HEK293 (cell line): ENCODE results near the gene MYL9.

Experiments used
- CTCF ChIA-PET: fragments of 350-600 bp; formaldehyde crosslinking; extraction: SDS; loops from one replicate; lab custom pipeline; 2021; ENCODE audit warnings: antibody characterized with exemption; lab: Yijun Ruan, JAX
- POLR2A ChIA-PET: fragments of 300-600 bp; formaldehyde crosslinking; extraction: SDS; loops from one replicate; lab custom pipeline; 2020; ENCODE audit warnings: antibody characterized with exemption, inconsistent platforms; lab: Yijun Ruan, JAX
- H3K27ac ChIP-seq: fragments of 200-500 bp; sonication (Bioruptor generic); 2 replicates; pipeline ENCODE4 v1.5.1; 2014; ENCODE audit warnings: low read depth, low read length, control low read depth, inconsistent platforms; ENCODE audit errors: extremely low read depth
- H3K36me3 ChIP-seq, 2 experiments: fragments of 200-500 bp in 1 of 2; sonication (Bioruptor generic) in 1 of 2; 1 replicate in 1 of 2; 2 replicates in 1 of 2; pipeline ENCODE4 v1.5.1; 2014 to 2017; ENCODE audit warnings: inconsistent platforms in 2 of 2, low read length in 2 of 2; ENCODE audit not compliant: control insufficient read depth in 2 of 2, insufficient read depth in 1 of 2
- H3K4me1 ChIP-seq: fragments of 200-500 bp; sonication (Bioruptor generic); 2 replicates; pipeline ENCODE4 v1.5.1; 2014; ENCODE audit warnings: mild to moderate bottlenecking, low read length, inconsistent platforms; ENCODE audit not compliant: control insufficient read depth, insufficient read depth
- H3K4me3 ChIP-seq: 2 replicates; pipeline ENCODE4 v1.5.1; 2011; ENCODE audit warnings: low read depth, mild to moderate bottlenecking, control low read depth, low read length, moderate library complexity
- H3K9me3 ChIP-seq: fragments of 200-500 bp; sonication (Bioruptor generic); 2 replicates; pipeline ENCODE4 v1.5.1; 2014; ENCODE audit warnings: low read depth, low read length, inconsistent platforms; ENCODE audit not compliant: control insufficient read depth, insufficient read depth
- GFI1B ChIP-seq: fragments of 450-650 bp; formaldehyde crosslinking; IDR thresholded peaks from 2 replicates; pipeline ENCODE4 v1.5.1; 2016; ENCODE audit warnings: missing biosample characterization, missing genetic modification characterization
- GLIS1 ChIP-seq: fragments of 450-650 bp; formaldehyde crosslinking; IDR thresholded peaks from 2 replicates; pipeline ENCODE4 v1.5.1; 2016; ENCODE audit warnings: missing biosample characterization, missing genetic modification characterization
- GLIS2 ChIP-seq: fragments of 450-650 bp; formaldehyde crosslinking; IDR thresholded peaks from 2 replicates; pipeline ENCODE4 v1.5.1; 2016; ENCODE audit warnings: missing biosample characterization, missing genetic modification characterization
- SCRT2 ChIP-seq: fragments of 450-650 bp; formaldehyde crosslinking; IDR thresholded peaks from 2 replicates; pipeline ENCODE4 v1.5.1; 2016; ENCODE audit warnings: missing biosample characterization, missing genetic modification characterization
- SP2 ChIP-seq: fragments of 450-650 bp; formaldehyde crosslinking; IDR thresholded peaks from 2 replicates; pipeline ENCODE4 v1.5.1; 2016; ENCODE audit warnings: missing biosample characterization, missing genetic modification characterization
- ZBTB7A ChIP-seq: fragments of 450-650 bp; formaldehyde crosslinking; IDR thresholded peaks from 2 replicates; pipeline ENCODE4 v1.5.1; 2016; ENCODE audit warnings: low read depth, missing biosample characterization, missing genetic modification characterization
- ZBTB8A ChIP-seq: fragments of 450-650 bp; formaldehyde crosslinking; IDR thresholded peaks from 2 replicates; pipeline ENCODE4 v1.5.1; 2016; ENCODE audit warnings: missing biosample characterization, missing genetic modification characterization
- ZNF146 ChIP-seq: fragments of 450-650 bp; formaldehyde crosslinking; IDR thresholded peaks from 2 replicates; pipeline ENCODE4 v1.5.1; 2016; ENCODE audit warnings: missing biosample characterization, missing genetic modification characterization
- ZNF530 ChIP-seq: fragments of 450-650 bp; formaldehyde crosslinking; IDR thresholded peaks from 2 replicates; pipeline ENCODE4 v1.5.1; 2016; ENCODE audit warnings: low read depth, missing biosample characterization, missing genetic modification characterization
- ZNF677 ChIP-seq: fragments of 450-650 bp; IDR thresholded peaks from 2 replicates; pipeline ENCODE4 v1.5.0; 2018; ENCODE audit warnings: missing biosample characterization, mild to moderate bottlenecking, missing genetic modification characterization, moderate library complexity
- ZNF776 ChIP-seq: fragments of 450-650 bp; formaldehyde crosslinking; IDR thresholded peaks from 2 replicates; pipeline ENCODE4 v1.5.0; 2017; ENCODE audit warnings: missing biosample characterization, missing genetic modification characterization, borderline replicate concordance
- TF ChIP-seq, protein P1 (sequence below): fragments of 450-650 bp; formaldehyde crosslinking; IDR thresholded peaks from 2 replicates; pipeline ENCODE4 v1.5.1; 2016; ENCODE audit warnings: missing biosample characterization, missing genetic modification characterization
- TF ChIP-seq, protein P2 (sequence below): fragments of 450-650 bp; formaldehyde crosslinking; IDR thresholded peaks from 2 replicates; pipeline ENCODE4 v1.5.1; 2016; ENCODE audit warnings: missing biosample characterization, missing genetic modification characterization
- TF ChIP-seq, protein P3 (sequence below): fragments of 450-650 bp; formaldehyde crosslinking; IDR thresholded peaks from 2 replicates; pipeline ENCODE4 v1.5.1; 2016; ENCODE audit warnings: missing biosample characterization, missing genetic modification characterization, borderline replicate concordance

MYL9 gene

DNA sequence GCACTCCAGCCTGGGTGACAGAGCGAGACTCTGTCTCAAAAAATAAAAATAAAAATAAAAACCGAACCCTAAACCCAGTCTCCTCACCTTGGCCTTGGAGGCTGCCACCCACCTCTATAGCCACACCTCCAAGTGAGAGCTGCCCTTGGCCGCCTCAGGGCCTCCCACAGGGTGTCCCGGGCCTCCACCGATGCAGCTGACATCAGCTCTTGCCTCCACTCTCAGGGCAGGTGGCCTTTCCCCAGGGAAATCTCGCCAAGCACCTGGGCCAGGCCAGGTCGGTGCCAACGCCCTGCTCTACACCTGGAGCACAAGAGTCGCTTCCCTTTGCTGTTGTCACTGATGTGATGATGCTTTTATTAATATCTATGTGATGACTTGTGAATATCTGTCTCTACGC lies 8.9 kb upstream of the MYL9 start:
- peaks cover 0 to 9% of the 10 kb centered on the region in 2 experiments; a peak in 1 of 3 replicates for H3K36me3 ChIP-seq
- H3K9me3 ChIP-seq = no peaks in the 10 kb centered on the region
- CTCF ChIA-PET = interaction anchor here (0.5 kb wide), 1 partner anchor 113 kb away, joined by 3 read pairs; no protein-coding TSS in a partner anchor
- H3K4me3 ChIP-seq = no peak overlapping the region
- POLR2A ChIA-PET = no interaction called here
- TF ChIP-seq ZNF530 (tag by site-specific recombination) (no peak), GLIS1 (tag by site-specific recombination) (peak; percentile 63)
- H3K4me1 ChIP-seq = no peaks in the 10 kb centered on the region
- H3K27ac ChIP-seq = no peak overlapping the region

DNA sequence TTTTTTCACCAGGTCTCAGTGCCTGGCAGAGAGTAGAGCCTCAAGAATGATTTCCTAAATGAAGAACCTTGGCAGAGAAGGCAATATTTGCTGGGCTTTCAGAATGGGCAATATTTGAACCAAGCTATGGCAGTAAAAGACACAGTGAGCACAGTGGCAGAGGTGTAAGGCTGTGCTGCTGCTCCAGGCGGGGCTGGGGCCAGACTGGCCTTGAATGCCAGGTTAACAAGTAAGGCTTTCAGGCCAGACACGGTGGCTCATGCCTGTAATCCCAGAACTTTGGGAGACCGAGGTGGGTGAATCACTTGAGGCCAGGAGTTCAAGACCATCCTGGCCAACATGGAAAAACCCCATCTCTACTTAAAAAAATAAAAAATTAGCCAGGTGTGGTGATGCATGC lies 8.5 kb upstream of the MYL9 start:
- no peak for TF ChIP-seq ZBTB8A (tag by site-specific recombination)
- TF ChIP-seq, protein P1, sequence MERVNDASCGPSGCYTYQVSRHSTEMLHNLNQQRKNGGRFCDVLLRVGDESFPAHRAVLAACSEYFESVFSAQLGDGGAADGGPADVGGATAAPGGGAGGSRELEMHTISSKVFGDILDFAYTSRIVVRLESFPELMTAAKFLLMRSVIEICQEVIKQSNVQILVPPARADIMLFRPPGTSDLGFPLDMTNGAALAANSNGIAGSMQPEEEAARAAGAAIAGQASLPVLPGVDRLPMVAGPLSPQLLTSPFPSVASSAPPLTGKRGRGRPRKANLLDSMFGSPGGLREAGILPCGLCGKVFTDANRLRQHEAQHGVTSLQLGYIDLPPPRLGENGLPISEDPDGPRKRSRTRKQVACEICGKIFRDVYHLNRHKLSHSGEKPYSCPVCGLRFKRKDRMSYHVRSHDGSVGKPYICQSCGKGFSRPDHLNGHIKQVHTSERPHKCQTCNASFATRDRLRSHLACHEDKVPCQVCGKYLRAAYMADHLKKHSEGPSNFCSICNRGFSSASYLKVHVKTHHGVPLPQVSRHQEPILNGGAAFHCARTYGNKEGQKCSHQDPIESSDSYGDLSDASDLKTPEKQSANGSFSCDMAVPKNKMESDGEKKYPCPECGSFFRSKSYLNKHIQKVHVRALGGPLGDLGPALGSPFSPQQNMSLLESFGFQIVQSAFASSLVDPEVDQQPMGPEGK (tag by site-specific recombination) = no peak
- TF ChIP-seq GFI1B (tag by site-specific recombination) = no peak
- no peak for TF ChIP-seq ZBTB7A (tag by site-specific recombination)
- TF ChIP-seq, protein P2, sequence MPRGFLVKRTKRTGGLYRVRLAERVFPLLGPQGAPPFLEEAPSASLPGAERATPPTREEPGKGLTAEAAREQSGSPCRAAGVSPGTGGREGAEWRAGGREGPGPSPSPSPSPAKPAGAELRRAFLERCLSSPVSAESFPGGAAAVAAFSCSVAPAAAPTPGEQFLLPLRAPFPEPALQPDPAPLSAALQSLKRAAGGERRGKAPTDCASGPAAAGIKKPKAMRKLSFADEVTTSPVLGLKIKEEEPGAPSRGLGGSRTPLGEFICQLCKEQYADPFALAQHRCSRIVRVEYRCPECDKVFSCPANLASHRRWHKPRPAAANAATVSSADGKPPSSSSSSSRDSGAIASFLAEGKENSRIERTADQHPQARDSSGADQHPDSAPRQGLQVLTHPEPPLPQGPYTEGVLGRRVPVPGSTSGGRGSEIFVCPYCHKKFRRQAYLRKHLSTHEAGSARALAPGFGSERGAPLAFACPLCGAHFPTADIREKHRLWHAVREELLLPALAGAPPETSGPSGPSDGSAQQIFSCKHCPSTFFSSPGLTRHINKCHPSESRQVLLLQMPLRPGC (tag by site-specific recombination) = no peak
- no peak for TF ChIP-seq ZNF776 (tag by site-specific recombination)
- no peak overlapping the region for H3K27ac ChIP-seq
- no peak overlapping the region for H3K4me3 ChIP-seq
- ChIA-PET POLR2A (no interaction called here), CTCF (interaction anchor here (0.5 kb wide), 1 partner anchor 112 kb away, joined by 3 read pairs; no protein-coding TSS in a partner anchor)
- no peaks in the 10 kb centered on the region for H3K4me1 ChIP-seq
- peaks cover 0 to 6% of the 10 kb centered on the region in 2 experiments; a peak in 1 of 3 replicates for H3K36me3 ChIP-seq
- H3K9me3 ChIP-seq = no peaks in the 10 kb centered on the region

DNA sequence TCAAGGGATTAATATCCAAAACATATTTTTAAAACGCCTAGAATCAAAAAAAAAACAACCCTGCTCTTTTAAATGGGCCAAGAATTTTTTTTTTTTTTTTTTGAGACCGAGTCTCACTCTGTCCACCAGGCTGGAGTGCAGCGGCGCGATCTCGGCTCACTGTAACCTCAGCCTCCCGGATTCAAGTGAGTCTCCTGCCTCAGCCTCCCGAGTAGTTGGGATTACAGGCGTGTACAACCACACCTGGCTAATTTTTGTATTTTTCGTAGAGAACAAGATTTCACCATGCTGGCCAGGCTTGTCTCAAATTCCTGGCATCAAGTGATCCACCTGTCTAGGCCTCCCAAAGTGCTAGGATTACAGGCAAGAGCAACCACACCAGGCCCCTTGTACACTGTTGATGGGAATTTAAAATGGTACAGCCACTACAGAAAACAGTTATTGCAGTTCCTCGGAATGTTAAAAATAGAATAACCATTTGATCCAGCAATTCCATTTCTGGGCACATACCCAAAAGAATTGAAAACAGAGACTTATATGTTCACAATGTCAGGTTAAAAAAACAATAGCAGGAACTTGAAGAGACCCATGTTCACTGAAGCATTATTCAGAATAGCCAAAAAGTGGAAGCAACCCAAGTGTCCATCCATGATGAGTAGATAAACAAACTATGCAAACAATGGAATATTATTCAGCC lies 3.1 kb upstream of the MYL9 start:
- TF ChIP-seq ZNF146 (tag by site-specific recombination) (peak; percentile 72; the same call in 1 of the 2 replicates), SP2 (tag by site-specific recombination) (no peak)
- Histone ChIP-seq H3K27ac (no peak overlapping the region), H3K9me3 (no peaks in the 10 kb centered on the region), H3K4me1 (no peaks in the 10 kb centered on the region; the same call in 1 of the 2 replicates), H3K36me3 (no peaks in the 10 kb centered on the region), H3K4me3 (no peak overlapping the region)
- CTCF ChIA-PET = interaction anchor here (0.6 to 0.9 kb wide), 3 partner anchors 52 to 181 kb away, joined by 3 to 5 read pairs (median 4); no protein-coding TSS in a partner anchor
- POLR2A ChIA-PET = interaction anchor here (0.7 kb wide), 1 partner anchor 61 kb away, joined by 6 read pairs; no protein-coding TSS in a partner anchor

DNA sequence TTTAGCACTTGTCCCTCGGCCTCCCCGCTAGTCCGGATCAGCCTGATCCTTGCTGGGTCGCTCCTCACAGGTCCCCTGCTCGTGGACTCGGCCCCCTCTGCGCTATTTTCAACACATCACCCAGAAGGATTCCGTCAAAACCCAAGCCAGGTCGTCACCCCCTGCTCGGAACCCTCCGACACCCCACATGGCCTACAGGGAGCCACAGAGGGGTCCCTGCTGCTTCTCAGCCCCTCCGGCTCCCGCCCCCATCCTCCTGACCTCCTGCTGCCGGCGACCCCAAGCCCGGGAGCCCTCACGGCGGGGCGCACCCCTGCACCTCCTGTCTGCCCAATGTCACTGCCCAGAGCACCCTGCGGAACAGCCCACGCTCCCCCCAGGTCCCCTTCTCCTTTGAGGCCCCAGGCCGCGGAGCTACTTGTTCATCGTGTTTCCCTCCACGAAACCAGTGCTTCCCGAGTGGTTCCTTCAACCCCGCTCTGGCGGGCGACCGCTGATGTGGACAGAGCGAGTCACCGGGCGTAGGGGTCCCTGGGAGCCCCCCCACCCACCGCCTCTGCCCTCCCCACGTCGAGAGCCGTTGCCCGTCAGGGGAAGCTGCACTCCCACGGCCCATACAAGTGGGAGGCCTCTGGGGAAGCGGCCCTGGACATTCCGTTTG lies 638 bp upstream of the MYL9 start:
- Histone ChIP-seq H3K9me3 (no peaks in the 10 kb centered on the region), H3K4me3 (no peak overlapping the region), H3K27ac (no peak overlapping the region), H3K36me3 (no peaks in the 10 kb centered on the region), H3K4me1 (no peaks in the 10 kb centered on the region; the same call in 1 of the 2 replicates)
- ChIA-PET CTCF (interaction anchor here (0.9 kb wide), 1 partner anchor 43 kb away, joined by 3 read pairs; no protein-coding TSS in a partner anchor), POLR2A (interaction anchor here (0.6 kb wide), 1 partner anchor 43 kb away, joined by 3 read pairs; no protein-coding TSS in a partner anchor)
- TF ChIP-seq GLIS2 (tag by site-specific recombination) = peak; percentile 32; the same call in 1 of the 2 replicates
- TF ChIP-seq SCRT2 (tag by site-specific recombination) = no peak
- no peak for TF ChIP-seq ZNF677 (tag by site-specific recombination)
- TF ChIP-seq, protein P3, sequence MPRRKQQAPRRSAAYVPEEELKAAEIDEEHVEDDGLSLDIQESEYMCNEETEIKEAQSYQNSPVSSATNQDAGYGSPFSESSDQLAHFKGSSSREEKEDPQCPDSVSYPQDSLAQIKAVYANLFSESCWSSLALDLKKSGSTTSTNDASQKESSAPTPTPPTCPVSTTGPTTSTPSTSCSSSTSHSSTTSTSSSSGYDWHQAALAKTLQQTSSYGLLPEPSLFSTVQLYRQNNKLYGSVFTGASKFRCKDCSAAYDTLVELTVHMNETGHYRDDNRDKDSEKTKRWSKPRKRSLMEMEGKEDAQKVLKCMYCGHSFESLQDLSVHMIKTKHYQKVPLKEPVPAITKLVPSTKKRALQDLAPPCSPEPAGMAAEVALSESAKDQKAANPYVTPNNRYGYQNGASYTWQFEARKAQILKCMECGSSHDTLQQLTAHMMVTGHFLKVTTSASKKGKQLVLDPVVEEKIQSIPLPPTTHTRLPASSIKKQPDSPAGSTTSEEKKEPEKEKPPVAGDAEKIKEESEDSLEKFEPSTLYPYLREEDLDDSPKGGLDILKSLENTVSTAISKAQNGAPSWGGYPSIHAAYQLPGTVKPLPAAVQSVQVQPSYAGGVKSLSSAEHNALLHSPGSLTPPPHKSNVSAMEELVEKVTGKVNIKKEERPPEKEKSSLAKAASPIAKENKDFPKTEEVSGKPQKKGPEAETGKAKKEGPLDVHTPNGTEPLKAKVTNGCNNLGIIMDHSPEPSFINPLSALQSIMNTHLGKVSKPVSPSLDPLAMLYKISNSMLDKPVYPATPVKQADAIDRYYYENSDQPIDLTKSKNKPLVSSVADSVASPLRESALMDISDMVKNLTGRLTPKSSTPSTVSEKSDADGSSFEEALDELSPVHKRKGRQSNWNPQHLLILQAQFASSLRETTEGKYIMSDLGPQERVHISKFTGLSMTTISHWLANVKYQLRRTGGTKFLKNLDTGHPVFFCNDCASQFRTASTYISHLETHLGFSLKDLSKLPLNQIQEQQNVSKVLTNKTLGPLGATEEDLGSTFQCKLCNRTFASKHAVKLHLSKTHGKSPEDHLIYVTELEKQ (tag by site-specific recombination) = no peak
